ENCODE measurements around the gene PRICKLE4. TPM values are rescaled to one million over a fixed set of nuclear protein-coding genes. Genes with fewer than 3 reads are reported as not detected.
A peak's percentile ranks its signal among the peaks of the same experiment; 100 is the strongest.

Gene PRICKLE4
- total RNA-seq, 1 experiment from 2014 or later: 2.9 TPM

- no peaks in the 10 kb centered on the region for H3K9me3 ChIP-seq (ENCODE audit: control insufficient read depth in 1 of 2, insufficient read depth in 1 of 2, low read depth in 1 of 2, low read length in 2 of 2)
- H3K4me2 ChIP-seq (ENCODE audit: low read length): no peak overlapping the region
- H3K36me3 ChIP-seq (ENCODE audit: control insufficient read depth in 1 of 2, insufficient read depth in 2 of 2, low read length in 2 of 2): 0 out of 4 replicates have a peak, but pooled peaks cover 0 to 2% of the 10 kb centered on the region in 2 experiments
- H3K27me3 ChIP-seq (ENCODE audit: insufficient read depth, low read length): no peaks in the 10 kb centered on the region
- H3K79me2 ChIP-seq (ENCODE audit: insufficient read depth, low read length): no peaks in the 10 kb centered on the region
- RAD21 ChIA-PET (ENCODE audit: low non-redundant PET in 1 of 2, low total read pairs in 2 of 2, uncharacterized antibody in 2 of 2, unreplicated experiment in 2 of 2): interaction anchor here in 1 of 2 experiments (0.6 to 0.7 kb wide), 2 partner anchors 413 to 424 kb away, joined by 3 to 4 read pairs; no protein-coding TSS in a partner anchor
- no TSS peak for BruUV-seq (replicated peaks)
- no peaks in the 10 kb centered on the region for H3K9me2 ChIP-seq (ENCODE audit: insufficient read depth)
- H3K9ac ChIP-seq (ENCODE audit: low read length): no peak overlapping the region
- H3K27ac ChIP-seq (ENCODE audit: low read depth, low read length): no peak overlapping the region
- H2AFZ ChIP-seq (ENCODE audit: low read depth, low read length, poor library complexity, severe bottlenecking): no peak overlapping the region
- CTCF ChIA-PET: interaction anchor here (0.6 to 2.0 kb wide), 9 partner anchors 15 to 413 kb away, joined by 3 to 8 read pairs (median 5); partner anchors contain the start of gene TAF8
- TF ChIP-seq EZH2 (IDR thresholded peaks at IDR 0.05) (no peak), SRF (IDR thresholded peaks at IDR 0.05; ENCODE audit: low read depth) (no peak), CTCF (IDR thresholded peaks at IDR 0.05 in 2 of 3, conservative IDR thresholded peaks at IDR 0.05 in 1 of 3; ENCODE audit: borderline replicate concordance in 1 of 3, insufficient read depth in 1 of 3, low read depth in 2 of 3, low read length in 2 of 3) (peak; percentile 52 to 64 (median 59); a peak in 5 of 6 replicates), RAD21 (IDR thresholded peaks at IDR 0.05; ENCODE audit: low read depth) (peak; percentile 71), TCF7L2 (IDR thresholded peaks at IDR 0.05; ENCODE audit: borderline replicate concordance, extremely low read depth, insufficient read depth, insufficient read length) (no peak), SIN3A (IDR thresholded peaks at IDR 0.05; ENCODE audit: low read depth) (no peak), POLR2AphosphoS5 (IDR thresholded peaks at IDR 0.05; ENCODE audit: low read depth, low read length) (no peak), POLR2A (IDR thresholded peaks at IDR 0.05; ENCODE audit: borderline replicate concordance, extremely low read depth, insufficient read depth, insufficient read length) (no peak)
- H3K4me3 ChIP-seq (replicated peaks in 1 of 2; ENCODE audit: low read depth in 1 of 2, low read length in 2 of 2): no peak overlapping the region
- peak; percentile 76 for ATAC-seq
- intact Hi-C loops (cut with micrococcal nuclease): loop anchor here (1.0 kb wide), 2 partner anchors 135 to 243 kb away; no protein-coding TSS in a partner anchor
- no peaks in the 10 kb centered on the region for H3K4me1 ChIP-seq (ENCODE audit: control insufficient read depth in 1 of 2, insufficient read depth in 2 of 2, low read length in 2 of 2)
- DNase-seq (ENCODE audit: low read depth, low spot score): no peak
- no peaks in the 10 kb centered on the region for H4K20me1 ChIP-seq (ENCODE audit: insufficient read depth)
- POLR2A ChIA-PET: interaction anchor here (0.8 kb wide), 1 partner anchor 11 kb away, joined by 3 read pairs; no protein-coding TSS in a partner anchor
These were observed 20.8 kb downstream of the PRICKLE4 start for GRCh38 chr6:41801380-41801779.

Measured in HCT116 (cell line).